ENCODE data around the gene MRPL21.

Gene MRPL21

DNA sequence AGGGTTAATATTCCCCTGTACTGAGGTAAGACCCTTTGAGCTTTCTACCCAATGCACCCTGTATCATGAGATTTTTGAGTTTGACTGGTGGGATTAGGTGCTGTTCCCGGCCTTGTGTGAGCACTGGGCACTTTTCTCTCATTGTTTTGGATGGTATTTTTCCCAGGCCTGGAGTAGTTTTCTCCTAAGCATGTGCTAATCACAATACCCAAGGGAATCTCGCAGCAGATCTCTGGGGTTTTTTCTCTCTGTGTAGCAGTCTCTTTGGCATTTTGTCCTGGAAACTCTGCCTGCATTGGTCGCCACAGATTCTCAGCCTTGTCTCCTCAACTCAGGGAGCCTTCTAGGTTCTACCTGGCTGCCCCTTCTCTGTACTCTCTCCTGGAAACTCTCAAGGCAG is 20.0 kb upstream of the MRPL21 start:
- TF ChIP-seq CTCF (IDR thresholded peaks at IDR 0.05; ENCODE audit: unreplicated experiment in 3 of 3) = no peak
- no peak overlapping the region for H3K4me3 Mint-ChIP-seq
- no peaks in the 10 kb centered on the region for H3K27me3 Mint-ChIP-seq (ENCODE audit: low read depth)
- H3K27ac Mint-ChIP-seq = no peak overlapping the region
- H3K9me3 Mint-ChIP-seq = peaks cover 35% of the 10 kb centered on the region
- peaks cover 100% of the 10 kb centered on the region for H3K36me3 Mint-ChIP-seq (ENCODE audit: low read depth)
- H3K4me1 Mint-ChIP-seq = peaks cover 4% of the 10 kb centered on the region

DNA sequence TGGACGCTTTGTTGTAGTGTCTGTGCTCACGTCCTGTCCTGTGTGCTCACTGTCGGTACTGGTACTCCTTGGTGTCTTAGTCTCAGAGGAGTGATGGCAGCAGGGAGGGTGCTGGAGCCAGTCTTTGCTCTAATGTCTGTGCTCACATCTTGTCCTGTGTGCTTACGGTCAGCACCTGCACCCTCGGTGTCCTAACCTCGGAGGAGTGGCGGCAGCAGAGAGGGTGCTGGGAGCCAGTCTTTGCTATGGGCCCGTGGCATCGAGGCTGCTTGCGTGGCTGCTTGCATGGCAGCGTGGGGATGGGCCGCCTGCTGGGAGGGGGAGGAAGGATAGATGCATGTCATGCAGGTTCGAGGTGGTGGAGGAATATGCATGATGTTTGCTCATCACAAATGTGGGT is 12.8 kb upstream of the MRPL21 start:
- Mint-ChIP-seq H3K27ac (no peak overlapping the region), H3K9me3 (no peaks in the 10 kb centered on the region), H3K36me3 (ENCODE audit: low read depth) (peaks cover 71% of the 10 kb centered on the region), H3K27me3 (ENCODE audit: low read depth) (no peaks in the 10 kb centered on the region), H3K4me3 (no peak overlapping the region), H3K4me1 (no peaks in the 10 kb centered on the region)
- TF ChIP-seq CTCF (IDR thresholded peaks at IDR 0.05; ENCODE audit: unreplicated experiment in 3 of 3) = no peak

- no peaks in the 10 kb centered on the region for H3K4me1 Mint-ChIP-seq
- no peaks in the 10 kb centered on the region for H3K9me3 Mint-ChIP-seq
- no peak overlapping the region for H3K27ac Mint-ChIP-seq
- H3K27me3 Mint-ChIP-seq (ENCODE audit: low read depth) = no peaks in the 10 kb centered on the region
- TF ChIP-seq CTCF (IDR thresholded peaks at IDR 0.05; ENCODE audit: unreplicated experiment in 3 of 3) = no peak
- no peak overlapping the region for H3K4me3 Mint-ChIP-seq
- H3K36me3 Mint-ChIP-seq (ENCODE audit: low read depth) = peaks cover 67% of the 10 kb centered on the region
Measured at GRCh38 chr11:68914761-68915160, 11.1 kb upstream of the MRPL21 start.

- H3K4me3 Mint-ChIP-seq = no peak overlapping the region
- H3K9me3 Mint-ChIP-seq = no peaks in the 10 kb centered on the region
- no peaks in the 10 kb centered on the region for H3K4me1 Mint-ChIP-seq
- H3K36me3 Mint-ChIP-seq (ENCODE audit: low read depth) = peaks cover 62% of the 10 kb centered on the region
- no peak for TF ChIP-seq CTCF (IDR thresholded peaks at IDR 0.05; ENCODE audit: unreplicated experiment in 3 of 3)
- H3K27me3 Mint-ChIP-seq (ENCODE audit: low read depth) = no peaks in the 10 kb centered on the region
- H3K27ac Mint-ChIP-seq = no peak overlapping the region
Measured at GRCh38 chr11:68913188-68913587, 9.6 kb upstream of the MRPL21 start.

- no peak for TF ChIP-seq CTCF (IDR thresholded peaks at IDR 0.05; ENCODE audit: unreplicated experiment in 3 of 3)
- Mint-ChIP-seq H3K4me1 (no peaks in the 10 kb centered on the region), H3K9me3 (no peaks in the 10 kb centered on the region), H3K4me3 (no peak overlapping the region), H3K27me3 (ENCODE audit: low read depth) (no peaks in the 10 kb centered on the region), H3K27ac (no peak overlapping the region), H3K36me3 (ENCODE audit: low read depth) (peaks cover 62% of the 10 kb centered on the region)
Measured at GRCh38 chr11:68912254-68912653, 8.6 kb upstream of the MRPL21 start.

DNA sequence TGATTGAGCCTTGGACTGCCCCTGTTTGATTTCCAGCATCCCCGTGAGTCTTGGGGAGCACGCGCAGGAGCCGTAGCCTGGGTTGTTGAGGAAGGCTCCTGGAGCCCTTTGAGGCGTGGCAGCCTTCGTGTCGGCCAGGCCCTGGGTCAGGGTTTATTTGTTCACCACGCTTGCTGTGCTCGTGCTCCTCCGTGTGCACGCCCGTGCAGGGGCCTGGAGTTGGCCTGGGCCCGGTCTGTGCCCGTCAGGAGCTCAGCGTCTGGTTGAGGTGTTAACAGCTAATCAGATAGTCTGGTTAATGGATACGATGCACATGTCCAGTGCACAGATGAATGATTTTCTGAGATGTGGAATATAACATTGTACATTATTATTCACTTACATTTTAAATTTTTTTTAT is 8.1 kb upstream of the MRPL21 start:
- Mint-ChIP-seq H3K4me1 (no peaks in the 10 kb centered on the region), H3K36me3 (ENCODE audit: low read depth) (peaks cover 61% of the 10 kb centered on the region), H3K27ac (no peak overlapping the region), H3K9me3 (no peaks in the 10 kb centered on the region), H3K27me3 (ENCODE audit: low read depth) (no peaks in the 10 kb centered on the region), H3K4me3 (no peak overlapping the region)
- TF ChIP-seq CTCF (IDR thresholded peaks at IDR 0.05; ENCODE audit: unreplicated experiment in 3 of 3) = no peak
